Ascending aorta (tissue), 2 donors: ENCODE results near the gene NT5C2. TPM values are rescaled to one million over a fixed set of nuclear protein-coding genes. Genes with fewer than 3 reads are reported as not detected.

Experiments
- DNase-seq, 2 donors: peaks; one replicate each; pipeline ENCODE4 v3.0.0-alpha.2; 2019; ENCODE audit warnings: low spot score in 2 of 2
- H3K27ac ChIP-seq, 2 donors: fragments of 200-600 bp; sonication (generic); one replicate each; pipeline ENCODE4 v1.5.1; 2016 to 2017; ENCODE audit warnings: mild to moderate bottlenecking in 1 of 2
- H3K27me3 ChIP-seq: fragments of 200-600 bp; sonication (generic); one replicate; pipeline ENCODE4 v1.5.1; 2017
- H3K36me3 ChIP-seq, 2 donors: fragments of 200-600 bp; sonication (generic); one replicate each; pipeline ENCODE4 v1.5.1; 2016
- H3K4me1 ChIP-seq, 2 donors: fragments of 200-600 bp; sonication (generic); one replicate each; pipeline ENCODE4 v1.5.1; 2016 to 2017; ENCODE audit warnings: mild to moderate bottlenecking in 1 of 2
- H3K4me3 ChIP-seq, 2 donors: fragments of 200-600 bp; sonication (generic); one replicate each; pipeline ENCODE4 v1.5.1; 2016 to 2017; ENCODE audit warnings: mild to moderate bottlenecking in 1 of 2
- H3K9me3 ChIP-seq, 2 donors: fragments of 200-600 bp; sonication (generic); one replicate each; pipeline ENCODE4 v1.5.1; 2016
- CTCF ChIP-seq, 3 experiments: fragments of 200-600 bp in 2 of 3; fragments of 450-650 bp in 1 of 3; sonication (generic) in 2 of 3; IDR thresholded peaks; one replicate each; pipeline ENCODE4 v1.5.1; 2016 to 2019; ENCODE audit warnings: antibody characterized with exemption in 3 of 3, mild to moderate bottlenecking in 1 of 3, moderate library complexity in 1 of 3
- intact Hi-C: fragments of 100-400 bp; cut with DNase I; formaldehyde crosslinking; loops from one replicate; pipeline ENCODE4 v1.15.1; 2023
- total RNA-seq: library from RNA; depleted of rRNA; stranded (reverse); fragments of >200 nt; gene quantifications from one replicate; pipeline ENCODE4 v1.1.0, GENCODE V29; 2016

The NT5C2 gene
- total RNA-seq, 1 donor from 2014 or later: 25.9 TPM

- Histone ChIP-seq H3K27me3 (no peaks in the 10 kb centered on the region), H3K4me1 (no peaks in the 10 kb centered on the region), H3K36me3 (no peaks in the 10 kb centered on the region), H3K27ac (no peak overlapping the region), H3K9me3 (no peaks in the 10 kb centered on the region), H3K4me3 (no peak overlapping the region)
- TF ChIP-seq CTCF (IDR thresholded peaks at IDR 0.05): no peak
- intact Hi-C loops: no loop called here
- no peak for DNase-seq
Observed at GRCh38 chr10:103204353-103205255, 11.5 kb upstream of the NT5C2 start.

- DNase-seq: no peak
- Histone ChIP-seq H3K9me3 (no peaks in the 10 kb centered on the region), H3K27me3 (no peaks in the 10 kb centered on the region), H3K27ac (no peak overlapping the region), H3K4me3 (no peak overlapping the region), H3K4me1 (no peaks in the 10 kb centered on the region), H3K36me3 (no peaks in the 10 kb centered on the region)
- TF ChIP-seq CTCF (IDR thresholded peaks at IDR 0.05): no peak
- intact Hi-C loops: no loop called here
Observed at GRCh38 chr10:103203466-103203865, 10.4 kb upstream of the NT5C2 start.

GRCh38 chr10:103202319-103202718, 9.2 kb upstream of the NT5C2 start:
- intact Hi-C loops: no loop called here

GRCh38 chr10:103199488-103199887, 6.4 kb upstream of the NT5C2 start:
- Histone ChIP-seq H3K4me3 (no peak overlapping the region), H3K27ac (no peak overlapping the region), H3K27me3 (no peaks in the 10 kb centered on the region), H3K4me1 (peaks cover 0 to 15% of the 10 kb centered on the region in 2 donors), H3K9me3 (no peaks in the 10 kb centered on the region), H3K36me3 (no peaks in the 10 kb centered on the region)
- intact Hi-C loops: no loop called here
- no peak for DNase-seq
- TF ChIP-seq CTCF (IDR thresholded peaks at IDR 0.05): no peak

More at GRCh38 chr10:103202319-103202718, 9.2 kb upstream of the NT5C2 start:
- TF ChIP-seq CTCF (IDR thresholded peaks at IDR 0.05): no peak
- H3K36me3 ChIP-seq: no peaks in the 10 kb centered on the region
- no peaks in the 10 kb centered on the region for H3K9me3 ChIP-seq
- no peak overlapping the region for H3K4me3 ChIP-seq
- no peak for DNase-seq
- peaks cover 0 to 6% of the 10 kb centered on the region in 2 donors for H3K4me1 ChIP-seq
- no peaks in the 10 kb centered on the region for H3K27me3 ChIP-seq
- no peak overlapping the region for H3K27ac ChIP-seq

GRCh38 chr10:103198648-103199047, 5.6 kb upstream of the NT5C2 start:
- no peaks in the 10 kb centered on the region for H3K27me3 ChIP-seq

More at GRCh38 chr10:103198648-103199047, 5.6 kb upstream of the NT5C2 start:
- no peaks in the 10 kb centered on the region for H3K9me3 ChIP-seq
- peaks cover 0 to 21% of the 10 kb centered on the region in 2 donors for H3K4me1 ChIP-seq
- intact Hi-C loops: no loop called here
- H3K36me3 ChIP-seq: no peaks in the 10 kb centered on the region
- H3K27ac ChIP-seq: no peak overlapping the region
- no peak overlapping the region for H3K4me3 ChIP-seq
- no peak for TF ChIP-seq CTCF (IDR thresholded peaks at IDR 0.05)
- DNase-seq: no peak
